Measurements from ENCODE around the gene RNF150. TPM values are rescaled to one million over a fixed set of nuclear protein-coding genes. Genes with fewer than 3 reads are reported as not detected.

The RNF150 gene
- total RNA-seq, 1 experiment from 2014 or later, result 0.14 TPM

DNA sequence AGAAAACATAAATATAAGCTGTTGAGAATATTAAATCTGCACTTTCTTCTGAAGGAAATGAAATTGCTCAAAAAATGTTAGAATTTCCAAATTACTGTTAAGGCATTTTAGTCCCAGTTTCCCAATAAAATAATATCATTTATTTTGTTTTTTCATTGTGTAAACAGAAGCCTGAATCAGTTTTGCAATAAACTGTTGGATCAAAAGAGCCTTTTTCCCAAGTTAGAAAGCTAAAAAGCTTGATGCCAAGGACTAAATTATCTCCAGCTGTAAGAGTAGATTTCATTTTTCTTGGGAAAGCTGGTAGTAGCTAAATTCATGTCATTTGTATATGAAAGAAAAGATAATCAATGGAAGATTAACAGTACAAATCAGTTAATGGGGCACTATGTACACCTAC lies 95.8 kb downstream of the RNF150 start:
- intact Hi-C loops (cut with micrococcal nuclease; ENCODE audit: unreplicated experiment), result no loop called here
- Mint-ChIP-seq H3K9me3 (ENCODE audit: unreplicated experiment) (no peaks in the 10 kb centered on the region), H3K36me3 (ENCODE audit: insufficient read depth, unreplicated experiment) (peaks cover 5% of the 10 kb centered on the region), H3K4me1 (ENCODE audit: low read depth, unreplicated experiment) (peaks cover 7% of the 10 kb centered on the region), H3K27ac (ENCODE audit: unreplicated experiment) (no peak overlapping the region), H3K27me3 (ENCODE audit: insufficient read depth, unreplicated experiment) (peaks cover 12% of the 10 kb centered on the region), H3K4me3 (ENCODE audit: unreplicated experiment) (no peak overlapping the region)
- ChIA-PET POLR2A (no interaction called here), CTCF (no interaction called here)
- BruUV-seq (replicated peaks), result no TSS peak
- Histone ChIP-seq H3K9me3 (no peaks in the 10 kb centered on the region), H3K4me3 (ENCODE audit: low read depth, low read length) (no peak overlapping the region), H3K4me1 (no peaks in the 10 kb centered on the region; the same call in 1 of the 2 replicates), H3K36me3 (ENCODE audit: control insufficient read depth, insufficient read depth, low read length) (no peaks in the 10 kb centered on the region), H3K27me3 (replicated peaks; ENCODE audit: control insufficient read depth, insufficient read depth, low read length) (no peaks in the 10 kb centered on the region)
- no peak for DNase-seq
- TF ChIP-seq, protein P1, sequence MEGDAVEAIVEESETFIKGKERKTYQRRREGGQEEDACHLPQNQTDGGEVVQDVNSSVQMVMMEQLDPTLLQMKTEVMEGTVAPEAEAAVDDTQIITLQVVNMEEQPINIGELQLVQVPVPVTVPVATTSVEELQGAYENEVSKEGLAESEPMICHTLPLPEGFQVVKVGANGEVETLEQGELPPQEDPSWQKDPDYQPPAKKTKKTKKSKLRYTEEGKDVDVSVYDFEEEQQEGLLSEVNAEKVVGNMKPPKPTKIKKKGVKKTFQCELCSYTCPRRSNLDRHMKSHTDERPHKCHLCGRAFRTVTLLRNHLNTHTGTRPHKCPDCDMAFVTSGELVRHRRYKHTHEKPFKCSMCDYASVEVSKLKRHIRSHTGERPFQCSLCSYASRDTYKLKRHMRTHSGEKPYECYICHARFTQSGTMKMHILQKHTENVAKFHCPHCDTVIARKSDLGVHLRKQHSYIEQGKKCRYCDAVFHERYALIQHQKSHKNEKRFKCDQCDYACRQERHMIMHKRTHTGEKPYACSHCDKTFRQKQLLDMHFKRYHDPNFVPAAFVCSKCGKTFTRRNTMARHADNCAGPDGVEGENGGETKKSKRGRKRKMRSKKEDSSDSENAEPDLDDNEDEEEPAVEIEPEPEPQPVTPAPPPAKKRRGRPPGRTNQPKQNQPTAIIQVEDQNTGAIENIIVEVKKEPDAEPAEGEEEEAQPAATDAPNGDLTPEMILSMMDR (IDR thresholded peaks at IDR 0.05; ENCODE audit: insufficient read depth in 1 of 2, low read depth in 1 of 2, low read length in 1 of 2, severe bottlenecking in 1 of 2, unreplicated experiment in 1 of 2), result no peak

DNA sequence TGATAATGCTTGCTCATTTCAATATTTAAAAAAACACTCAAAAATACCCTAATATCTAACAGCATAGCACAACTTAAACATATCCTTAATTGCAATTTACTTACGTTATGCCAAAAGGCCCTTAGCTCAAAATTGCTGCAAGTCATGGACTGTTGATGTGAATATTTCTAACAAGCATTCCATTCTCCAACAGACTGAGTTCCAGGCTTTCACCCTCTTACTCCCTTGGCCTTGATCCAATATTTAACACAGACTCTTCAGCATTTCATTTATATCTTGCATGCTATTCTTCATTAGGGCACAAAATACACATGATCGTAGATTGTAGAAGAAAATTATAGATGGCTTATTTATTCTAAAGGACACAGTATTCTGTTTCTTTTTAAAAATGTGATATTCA lies 96.5 kb downstream of the RNF150 start:
- Mint-ChIP-seq H3K4me3 (ENCODE audit: unreplicated experiment) (no peak overlapping the region), H3K27ac (ENCODE audit: unreplicated experiment) (no peak overlapping the region), H3K9me3 (ENCODE audit: unreplicated experiment) (no peaks in the 10 kb centered on the region), H3K27me3 (ENCODE audit: insufficient read depth, unreplicated experiment) (peaks cover 12% of the 10 kb centered on the region), H3K36me3 (ENCODE audit: insufficient read depth, unreplicated experiment) (peaks cover 5% of the 10 kb centered on the region), H3K4me1 (ENCODE audit: low read depth, unreplicated experiment) (peaks cover 7% of the 10 kb centered on the region)
- no peaks in the 10 kb centered on the region for H3K36me3 ChIP-seq (ENCODE audit: control insufficient read depth, insufficient read depth, low read length)
- H3K27me3 ChIP-seq (replicated peaks; ENCODE audit: control insufficient read depth, insufficient read depth, low read length), result no peaks in the 10 kb centered on the region
- no peaks in the 10 kb centered on the region; the same call in 1 of the 2 replicates for H3K4me1 ChIP-seq
- no peak for DNase-seq
- no TSS peak for BruUV-seq (replicated peaks)
- intact Hi-C loops (cut with micrococcal nuclease; ENCODE audit: unreplicated experiment), result no loop called here
- CTCF ChIA-PET, result no interaction called here
- H3K9me3 ChIP-seq, result no peaks in the 10 kb centered on the region
- TF ChIP-seq, protein P1 (IDR thresholded peaks at IDR 0.05; ENCODE audit: insufficient read depth in 1 of 2, low read depth in 1 of 2, low read length in 1 of 2, severe bottlenecking in 1 of 2, unreplicated experiment in 1 of 2), result no peak
- POLR2A ChIA-PET, result no interaction called here
- no peak overlapping the region for H3K4me3 ChIP-seq (ENCODE audit: low read depth, low read length)

DNA sequence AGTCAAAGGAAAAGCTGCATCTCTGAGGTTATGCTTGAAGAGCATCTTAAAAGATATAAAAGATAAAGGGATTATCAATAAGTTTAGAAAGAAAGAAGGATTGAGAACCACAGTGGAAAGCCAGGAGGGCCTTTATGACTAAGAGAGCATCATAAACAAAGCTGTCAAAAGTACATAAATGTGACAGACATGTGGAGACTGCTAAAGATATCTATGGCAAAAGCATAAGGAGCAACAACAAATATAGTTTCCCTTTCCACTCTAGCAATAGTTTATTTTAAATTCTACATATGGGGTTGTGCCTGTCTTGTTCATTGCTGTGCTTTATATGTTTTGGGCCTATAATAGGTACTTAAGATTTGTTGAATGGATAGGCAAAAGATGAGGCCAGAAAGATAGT lies 97.3 kb downstream of the RNF150 start:
- ChIA-PET POLR2A (no interaction called here), CTCF (no interaction called here)
- TF ChIP-seq, protein P1 (IDR thresholded peaks at IDR 0.05; ENCODE audit: insufficient read depth in 1 of 2, low read depth in 1 of 2, low read length in 1 of 2, severe bottlenecking in 1 of 2, unreplicated experiment in 1 of 2), result no peak
- Mint-ChIP-seq H3K9me3 (ENCODE audit: unreplicated experiment) (no peaks in the 10 kb centered on the region), H3K36me3 (ENCODE audit: insufficient read depth, unreplicated experiment) (peaks cover under 1% of the 10 kb centered on the region), H3K27ac (ENCODE audit: unreplicated experiment) (no peak overlapping the region), H3K27me3 (ENCODE audit: insufficient read depth, unreplicated experiment) (peaks cover 13% of the 10 kb centered on the region), H3K4me3 (ENCODE audit: unreplicated experiment) (no peak overlapping the region), H3K4me1 (ENCODE audit: low read depth, unreplicated experiment) (peaks cover 1% of the 10 kb centered on the region)
- Histone ChIP-seq H3K4me3 (ENCODE audit: low read depth, low read length) (no peak overlapping the region), H3K9me3 (no peaks in the 10 kb centered on the region), H3K4me1 (no peaks in the 10 kb centered on the region; the same call in 1 of the 2 replicates), H3K27me3 (replicated peaks; ENCODE audit: control insufficient read depth, insufficient read depth, low read length) (no peaks in the 10 kb centered on the region), H3K36me3 (ENCODE audit: control insufficient read depth, insufficient read depth, low read length) (no peaks in the 10 kb centered on the region)
- intact Hi-C loops (cut with micrococcal nuclease; ENCODE audit: unreplicated experiment), result no loop called here
- no TSS peak for BruUV-seq (replicated peaks)
- no peak for DNase-seq

All from Caco-2 (cell line).